GM21381 (cell line): ENCODE results near the gene CNTN6.

Source experiments
- ATAC-seq: cut with Tn5 transposase; IDR thresholded peaks from one replicate; pipeline ENCODE4 v1.9.1; 2021; ENCODE audit warnings: mild to moderate bottlenecking, moderate library complexity; ENCODE audit not compliant: unreplicated experiment

Gene CNTN6

GRCh38 chr3:1092771-1093170 is at the start of gene CNTN6:
CNTN6 (plus strand) TSS chr3:1093024; CDS start chr3:1148009, 54,985 bp downstream.
- ATAC-seq: no peak

- ATAC-seq: no peak
These were observed 44.3 kb upstream of the CNTN6 start for GRCh38 chr3:1048558-1048957.

DNA sequence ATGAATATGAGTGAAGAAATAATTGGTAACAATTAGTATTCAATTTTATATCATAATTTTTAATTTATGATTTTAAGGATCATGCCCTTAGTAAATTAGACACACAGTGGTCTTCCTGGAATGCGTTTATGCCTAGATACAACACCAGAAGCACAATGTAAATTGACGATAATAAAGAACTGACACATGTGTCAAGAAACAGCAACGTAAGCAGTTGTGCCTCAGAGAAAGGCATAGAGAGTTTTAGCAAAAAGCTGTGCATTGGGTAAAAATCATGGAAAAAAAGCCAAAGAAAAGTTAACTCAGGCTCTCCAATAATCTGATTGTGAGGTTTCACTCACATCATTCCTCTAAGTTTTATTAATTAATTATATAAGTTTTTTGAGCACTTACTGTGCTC is 37.0 kb upstream of the CNTN6 start:
- ATAC-seq: no peak

DNA sequence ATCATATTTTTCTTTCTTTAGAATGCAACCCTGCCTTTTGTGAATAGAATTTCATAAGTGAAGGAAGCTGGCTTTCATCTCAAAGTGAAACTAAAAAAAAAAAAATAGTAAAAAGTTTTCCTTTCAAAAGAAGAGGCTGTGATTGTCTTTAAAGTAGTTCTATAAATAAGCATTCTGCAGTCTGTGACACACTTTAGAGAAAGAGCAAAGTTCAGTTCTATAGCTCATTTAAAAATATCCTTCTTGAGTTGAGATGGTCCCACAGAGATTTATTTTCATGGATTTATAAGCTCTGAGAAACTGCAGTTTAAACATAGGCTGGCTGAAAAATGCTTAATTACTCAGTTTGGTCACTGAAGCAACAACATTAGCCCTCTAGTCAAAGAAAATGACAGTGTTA is 36.1 kb upstream of the CNTN6 start:
- ATAC-seq: no peak

- ATAC-seq: no peak
These were observed 35.4 kb upstream of the CNTN6 start for GRCh38 chr3:1057436-1057835.

GRCh38 chr3:1068985-1069384 is 23.8 kb upstream of the CNTN6 start:
- ATAC-seq: no peak

DNA sequence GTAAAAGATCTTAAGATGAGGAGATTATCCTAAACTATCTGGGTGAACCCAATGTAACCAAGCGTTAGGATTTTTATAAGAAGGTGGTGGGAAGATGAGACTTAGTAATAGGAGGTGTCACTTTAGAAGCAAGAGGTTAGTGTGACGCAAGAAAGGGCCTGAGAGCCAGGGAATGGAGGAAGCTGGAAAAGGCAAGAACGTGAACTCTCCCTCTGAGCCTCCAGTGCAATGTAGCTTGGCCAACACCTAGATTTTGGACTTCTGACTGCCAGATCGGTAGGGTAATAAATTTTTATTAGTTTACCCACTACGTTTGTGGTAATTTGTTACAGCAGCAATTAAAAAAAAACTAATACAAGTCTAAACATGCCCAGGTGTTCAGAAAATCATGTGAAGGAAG is 20.8 kb upstream of the CNTN6 start:
- ATAC-seq: no peak

- no peak for ATAC-seq
These were observed 13.2 kb upstream of the CNTN6 start for GRCh38 chr3:1079662-1080061.

DNA sequence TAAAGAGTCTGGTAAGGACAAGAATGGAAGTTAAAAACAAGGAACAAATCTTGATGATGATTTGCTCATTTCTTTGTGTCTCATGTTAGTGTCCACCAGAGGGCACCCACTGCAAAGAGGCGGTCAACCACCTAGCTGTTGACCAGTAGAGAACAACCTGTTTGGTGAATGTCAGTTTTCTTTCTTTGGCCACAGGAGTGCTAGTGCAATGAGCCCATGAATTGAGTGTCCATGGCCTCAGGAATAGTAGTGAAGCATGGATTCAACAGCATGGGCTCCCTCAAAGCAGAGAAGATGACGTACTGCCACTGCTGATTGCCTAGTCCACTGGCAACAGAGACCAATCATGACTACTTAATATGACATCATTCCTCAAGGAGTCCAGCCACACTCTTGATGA is 10.7 kb upstream of the CNTN6 start:
- no peak for ATAC-seq

DNA sequence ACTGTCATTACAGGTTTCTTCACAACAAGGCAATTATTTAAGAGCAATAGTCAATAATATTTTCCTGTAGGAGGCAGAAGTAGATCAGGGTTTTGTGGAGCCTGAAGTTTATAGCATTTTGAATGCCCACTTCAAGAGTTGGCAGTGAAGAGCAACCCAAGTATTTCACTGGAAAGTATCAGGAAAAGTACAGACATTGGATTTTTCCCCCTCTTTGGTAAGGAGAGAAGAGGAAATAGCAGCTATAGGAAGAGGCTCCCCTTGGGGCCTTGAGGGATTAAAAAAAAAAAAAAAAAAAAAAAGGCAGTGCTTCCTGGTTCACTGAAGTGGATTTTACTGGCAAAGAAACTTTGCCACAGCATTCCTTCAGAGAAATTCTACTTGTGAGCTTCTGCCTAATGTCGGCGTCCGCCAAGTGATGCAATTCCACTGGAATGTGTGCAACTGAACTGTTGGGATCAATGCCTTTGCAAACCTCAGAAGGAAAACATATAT is 5.7 kb upstream of the CNTN6 start:
- no peak for ATAC-seq

DNA sequence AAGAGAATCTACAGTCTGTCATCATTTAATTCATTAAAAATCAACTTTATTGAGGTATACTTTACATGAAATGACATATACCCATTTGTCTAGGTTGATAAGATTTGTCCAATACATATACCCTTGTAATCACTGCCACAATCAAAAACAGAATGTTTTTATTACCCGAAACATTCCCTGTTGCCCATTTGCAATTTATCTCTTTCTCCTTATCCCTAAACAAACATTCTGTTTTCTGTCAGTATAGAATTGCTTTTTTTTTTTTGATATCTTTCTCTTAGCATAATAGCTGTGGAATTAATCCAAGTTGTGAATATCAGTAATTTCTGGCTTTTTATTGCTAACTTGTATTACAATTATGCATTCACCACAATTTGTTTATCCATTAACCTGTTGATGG is 4.3 kb upstream of the CNTN6 start:
- ATAC-seq: no peak

GRCh38 chr3:1091286-1091685 is 1.5 kb upstream of the CNTN6 start:
- ATAC-seq: no peak

GRCh38 chr3:1092061-1092460 is 763 bp upstream of the CNTN6 start:
- no peak for ATAC-seq

- no peak for ATAC-seq
These were observed 393 bp downstream of the CNTN6 start for GRCh38 chr3:1093217-1093616.

GRCh38 chr3:1103525-1103924 is 10.7 kb downstream of the CNTN6 start:
- ATAC-seq: no peak

DNA sequence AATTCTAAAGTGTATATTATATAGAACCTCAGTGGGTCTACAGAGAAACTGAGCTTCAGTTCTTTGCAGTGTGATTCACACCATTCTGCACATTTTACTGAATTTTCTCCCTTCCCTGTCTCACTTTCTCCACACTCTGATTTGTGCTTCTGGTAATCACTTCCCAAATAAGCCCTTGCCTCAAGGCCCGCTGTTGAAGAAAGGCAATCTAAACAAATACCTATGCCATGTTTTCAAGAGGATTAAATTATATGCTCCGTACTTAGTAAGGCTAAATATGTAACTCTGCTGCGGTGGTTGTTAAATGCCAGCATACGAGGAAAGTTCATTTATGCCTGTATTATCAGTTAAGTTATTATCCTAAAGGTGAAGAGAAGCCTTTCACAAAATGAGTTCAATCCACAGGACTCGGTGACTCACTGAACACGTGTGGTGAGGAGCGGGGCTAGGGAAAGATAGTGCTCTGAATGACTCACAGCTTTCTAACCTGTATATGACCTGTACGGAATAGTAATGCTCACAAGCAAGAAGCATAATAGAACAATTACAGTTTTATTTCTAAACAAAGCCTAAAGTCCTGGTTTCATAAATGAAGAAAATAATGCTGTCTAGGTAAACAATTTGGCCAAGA is 25.1 kb downstream of the CNTN6 start:
- no peak for ATAC-seq

- ATAC-seq: no peak
These were observed 38.3 kb downstream of the CNTN6 start for GRCh38 chr3:1131166-1131565.

DNA sequence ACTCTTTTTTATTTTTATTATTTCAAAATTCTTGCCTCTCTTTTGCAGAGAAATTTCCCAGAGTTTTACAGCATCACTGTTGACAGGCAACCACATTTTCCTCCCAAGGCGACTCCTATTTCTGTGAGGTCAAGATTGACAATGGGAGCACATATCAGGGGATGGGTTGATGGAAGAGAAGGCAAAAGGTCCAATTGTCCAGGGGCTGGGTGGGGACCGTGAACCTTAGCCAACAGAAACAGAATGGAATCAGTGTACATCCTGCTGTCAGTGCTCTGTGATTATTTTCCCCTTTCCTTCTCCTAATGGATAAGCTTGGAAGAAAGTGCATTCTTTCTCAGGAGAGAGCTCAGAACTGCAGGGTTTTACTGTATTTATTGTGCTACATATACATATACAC is 42.4 kb downstream of the CNTN6 start:
- ATAC-seq: no peak

- no peak for ATAC-seq
These were observed 45.2 kb downstream of the CNTN6 start for GRCh38 chr3:1138036-1138435.

DNA sequence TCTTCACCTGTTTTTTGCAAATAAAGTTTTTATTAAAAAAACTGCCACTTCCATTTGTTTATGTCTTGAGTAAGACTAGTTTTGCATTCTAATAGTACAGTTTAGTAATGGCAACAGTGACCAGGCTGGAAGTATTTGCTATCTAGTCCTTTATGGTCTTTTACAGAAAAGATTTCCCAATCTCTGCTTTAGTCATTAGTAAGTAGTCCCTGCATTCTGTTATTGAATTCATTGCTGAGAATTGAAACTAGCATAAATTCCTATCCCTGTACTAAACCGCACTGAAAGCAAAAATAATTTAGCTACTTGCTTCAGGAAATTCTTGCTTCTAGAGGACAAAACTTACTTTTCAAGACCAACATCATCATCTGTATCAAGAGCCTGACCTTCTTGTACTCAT is 46.2 kb downstream of the CNTN6 start:
- ATAC-seq: no peak

DNA sequence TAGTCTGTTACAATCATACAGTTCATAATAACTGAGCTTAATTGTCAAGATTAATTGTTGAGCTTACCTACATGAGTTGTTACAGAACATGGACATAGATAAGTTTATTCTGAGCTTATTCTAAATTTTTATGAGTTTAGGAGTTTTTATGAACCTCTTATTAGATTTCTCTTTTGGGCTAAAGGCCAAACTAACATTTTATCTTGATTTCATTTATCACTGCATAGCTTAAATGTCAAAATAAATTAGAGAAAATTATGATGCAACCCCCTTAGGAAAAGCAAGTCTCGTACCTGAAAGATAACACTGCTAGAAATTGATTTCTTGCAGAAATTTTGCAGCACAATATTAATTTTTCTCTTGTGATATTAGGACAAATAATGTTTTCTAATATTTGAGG is 54.5 kb downstream of the CNTN6 start:
- no peak for ATAC-seq

GRCh38 chr3:1147819-1148218 is 55.0 kb downstream of the CNTN6 start:
- no peak for ATAC-seq

- no peak for ATAC-seq
These were observed 71.3 kb downstream of the CNTN6 start for GRCh38 chr3:1164101-1164500.
